Endothelial cell (in vitro differentiated cells): ENCODE measurements around the gene CRADD. TPM values are rescaled to one million over a fixed set of nuclear protein-coding genes. Genes with fewer than 3 reads are reported as not detected.

Experiments used
- DNase-seq: peaks from one replicate; pipeline ENCODE4 v3.0.0; 2021; ENCODE audit warnings: low spot score
- H3K27ac Mint-ChIP-seq: one replicate; pipeline ENCODE4 v1.8.0; 2021; ENCODE audit warnings: mixed read lengths, inconsistent platforms; ENCODE audit not compliant: unreplicated experiment
- H3K27me3 Mint-ChIP-seq: one replicate; pipeline ENCODE4 v1.8.0; 2021; ENCODE audit warnings: mild to moderate bottlenecking, moderate library complexity, mixed read lengths, inconsistent platforms; ENCODE audit not compliant: unreplicated experiment
- H3K36me3 Mint-ChIP-seq: one replicate; pipeline ENCODE4 v1.8.0; 2021; ENCODE audit warnings: mild to moderate bottlenecking, low read depth, mixed read lengths, inconsistent platforms; ENCODE audit not compliant: unreplicated experiment
- H3K4me1 Mint-ChIP-seq: one replicate; pipeline ENCODE4 v1.8.0; 2021; ENCODE audit warnings: mild to moderate bottlenecking, mixed read lengths, inconsistent platforms; ENCODE audit not compliant: unreplicated experiment
- H3K4me3 Mint-ChIP-seq: one replicate; pipeline ENCODE4 v1.8.0; 2021; ENCODE audit warnings: mild to moderate bottlenecking, mixed read lengths, inconsistent platforms; ENCODE audit not compliant: unreplicated experiment
- H3K9me3 Mint-ChIP-seq: one replicate; pipeline ENCODE4 v1.8.0; 2021; ENCODE audit warnings: mixed read lengths, inconsistent platforms; ENCODE audit not compliant: unreplicated experiment
- CTCF ChIP-seq: fragments of 200-600 bp; sonication (generic); IDR thresholded peaks from one replicate; pipeline ENCODE4 v1.5.0; 2021; ENCODE audit warnings: antibody characterized with exemption; ENCODE audit not compliant: unreplicated experiment
- total RNA-seq: library from RNA; stranded (reverse); fragmentation: NEBNext Ultra II Directional; extraction: Animal tissue kit (Norgen Biotek cat#: 25700); gene quantifications from one replicate; pipeline ENCODE4 v1.2.1, GENCODE V29; 2021; ENCODE audit not compliant: unreplicated experiment

Gene CRADD
- total RNA-seq, 1 donor from 2014 or later: 6.5 TPM

- DNase-seq: no peak
- Mint-ChIP-seq H3K27ac (no peak overlapping the region), H3K9me3 (no peaks in the 10 kb centered on the region), H3K4me3 (no peak overlapping the region), H3K4me1 (no peaks in the 10 kb centered on the region), H3K27me3 (no peaks in the 10 kb centered on the region), H3K36me3 (no peaks in the 10 kb centered on the region)
- TF ChIP-seq CTCF: no peak
Observed at GRCh38 chr12:93786656-93787397, 109.7 kb downstream of the CRADD start.

DNA sequence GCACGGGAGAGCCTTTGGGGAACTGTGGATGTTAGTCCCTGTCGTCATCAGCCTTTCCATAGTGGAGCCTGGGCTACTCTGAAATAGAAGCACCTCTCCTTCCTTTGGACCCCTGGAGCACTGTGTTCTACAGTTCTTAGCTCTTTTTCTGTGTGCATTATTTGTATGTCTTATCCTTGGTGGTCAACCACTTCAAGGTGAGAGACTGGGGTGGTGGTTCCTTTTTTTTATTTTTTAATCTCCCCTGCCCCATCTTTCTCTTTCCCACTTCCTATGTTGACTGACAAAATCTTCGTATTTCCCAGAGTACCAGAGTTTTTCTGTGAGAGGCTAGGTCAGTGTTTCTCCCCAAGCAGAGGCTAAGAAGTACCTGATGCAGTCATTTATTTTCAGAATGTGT, 111.7 kb downstream of the CRADD start:
- Mint-ChIP-seq H3K27me3 (no peaks in the 10 kb centered on the region), H3K36me3 (no peaks in the 10 kb centered on the region), H3K4me3 (no peak overlapping the region), H3K9me3 (no peaks in the 10 kb centered on the region), H3K4me1 (no peaks in the 10 kb centered on the region), H3K27ac (no peak overlapping the region)
- no peak for TF ChIP-seq CTCF
- DNase-seq: no peak

- H3K27ac Mint-ChIP-seq: no peak overlapping the region
- no peak for DNase-seq
- H3K27me3 Mint-ChIP-seq: no peaks in the 10 kb centered on the region
- no peak overlapping the region for H3K4me3 Mint-ChIP-seq
- H3K36me3 Mint-ChIP-seq: no peaks in the 10 kb centered on the region
- no peaks in the 10 kb centered on the region for H3K4me1 Mint-ChIP-seq
- TF ChIP-seq CTCF: no peak
- no peaks in the 10 kb centered on the region for H3K9me3 Mint-ChIP-seq
Observed at GRCh38 chr12:93789767-93790166, 112.6 kb downstream of the CRADD start.

GRCh38 chr12:93790472-93791152, 113.4 kb downstream of the CRADD start:
- no peak overlapping the region for H3K27ac Mint-ChIP-seq
- H3K9me3 Mint-ChIP-seq: no peaks in the 10 kb centered on the region
- DNase-seq: no peak
- H3K4me1 Mint-ChIP-seq: no peaks in the 10 kb centered on the region
- no peak overlapping the region for H3K4me3 Mint-ChIP-seq
- no peak for TF ChIP-seq CTCF
- H3K27me3 Mint-ChIP-seq: no peaks in the 10 kb centered on the region
- H3K36me3 Mint-ChIP-seq: no peaks in the 10 kb centered on the region

GRCh38 chr12:93793007-93793406, 115.8 kb downstream of the CRADD start:
- Mint-ChIP-seq H3K4me1 (no peaks in the 10 kb centered on the region), H3K27me3 (no peaks in the 10 kb centered on the region), H3K4me3 (no peak overlapping the region), H3K36me3 (no peaks in the 10 kb centered on the region), H3K9me3 (no peaks in the 10 kb centered on the region), H3K27ac (no peak overlapping the region)
- TF ChIP-seq CTCF: no peak
- no peak for DNase-seq
